Aorta (tissue), 5 donors: Measurements from ENCODE around the gene SCGB1D4. TPM values are rescaled to one million over a fixed set of nuclear protein-coding genes. Genes with fewer than 3 reads are reported as not detected.

Source experiments
- ATAC-seq: fragments of 200-7000 bp; cut with Tn5 transposase; one replicate; pipeline ENCODE4 v1.9.1; 2022; ENCODE audit warnings: moderate library complexity; ENCODE audit not compliant: low FRiP score
- DNase-seq, 2 donors: peaks; one replicate each; pipeline ENCODE4 v3.0.0-alpha.2; 2020
- H3K27ac ChIP-seq, 2 donors: one replicate each; pipeline ENCODE4 v1.5.1; 2013; ENCODE audit warnings: low read length in 2 of 2, mild to moderate bottlenecking in 2 of 2, moderate library complexity in 2 of 2, control low read depth in 1 of 2, inconsistent platforms in 1 of 2, low read depth in 1 of 2
- H3K27me3 ChIP-seq, 2 donors: one replicate each; pipeline ENCODE4 v1.6.1; 2013; ENCODE audit warnings: control low read depth in 1 of 2, low read length in 1 of 2, mild to moderate bottlenecking in 1 of 2, moderate library complexity in 1 of 2; ENCODE audit not compliant: insufficient read depth in 2 of 2, control insufficient read depth in 1 of 2
- H3K36me3 ChIP-seq, 2 donors: one replicate each; pipeline ENCODE4 v1.6.1; 2013; ENCODE audit warnings: control low read depth in 1 of 2, low read length in 1 of 2, mild to moderate bottlenecking in 1 of 2; ENCODE audit not compliant: insufficient read depth in 2 of 2, control insufficient read depth in 1 of 2
- H3K4me1 ChIP-seq, 2 donors: one replicate each; pipeline ENCODE4 v1.6.1; 2013; ENCODE audit warnings: low read length in 2 of 2, control low read depth in 1 of 2, mild to moderate bottlenecking in 1 of 2, moderate library complexity in 1 of 2; ENCODE audit not compliant: insufficient read depth in 2 of 2, control insufficient read depth in 1 of 2
- H3K4me3 ChIP-seq, 2 donors: one replicate each; pipeline ENCODE4 v1.5.1; 2013; ENCODE audit warnings: low read length in 2 of 2, control low read depth in 1 of 2, mild to moderate bottlenecking in 1 of 2
- H3K9me3 ChIP-seq: one replicate; pipeline ENCODE4 v1.6.1; 2013; ENCODE audit warnings: mild to moderate bottlenecking, low read length; ENCODE audit not compliant: control insufficient read depth
- WGBS, 2 donors: extraction: QIAGEN DNeasy Blood & Tissue Kit; methylation state at CpG; one replicate each; pipeline ENCODE4 v1.1.7; 2013; 5-methylcytosine and 5-hydroxymethylcytosine counted together
- intact Hi-C, 2 donors: fragments of 100-400 bp; cut with DNase I; formaldehyde crosslinking; loops; one replicate each; pipeline versions ENCODE4 v1.14.2 to v1.15.0; 2022
- polyA plus RNA-seq, 2 donors: library from polyadenylated mRNA; stranded (reverse); fragments of 200-250 nt; gene quantifications; one replicate each; pipeline ENCODE4 v1.2.3, GENCODE V29; 2013
- total RNA-seq, 2 donors: library from RNA; stranded (reverse); fragmentation: NEBNext Ultra II Directional; extraction: Animal tissue kit (Norgen Biotek cat#: 25700); gene quantifications; one replicate each; pipeline ENCODE4 v1.2.1, GENCODE V29; 2021
- donor health status: healthy with polysubstance abuse.
- donor health status: Bipolar disorder and iron deficiency.
- donor health status: DM: no; HTN: no; CAD: no.
- donor health status: DM: no; HTN: no; CAD: no.
- donor health status: DM: yes; HTN: yes; CAD: no.

The SCGB1D4 gene
- total and polyA plus RNA-seq, 4 donors = not detected

GRCh38 chr11:62267050-62267449 is 31.8 kb downstream of the SCGB1D4 start:
- H3K36me3 ChIP-seq = no peaks in the 10 kb centered on the region
- 68 to 78% methylated on average over 1 of the region's 1 CpG for WGBS, 2 donors
- H3K9me3 ChIP-seq = no peaks in the 10 kb centered on the region
- DNase-seq = no peak
- peaks cover 0 to 3% of the 10 kb centered on the region in 2 donors for H3K27me3 ChIP-seq
- no peak overlapping the region for H3K4me3 ChIP-seq
- no peak for ATAC-seq
- intact Hi-C loops = no loop called here
- no peak overlapping the region for H3K27ac ChIP-seq
- no peaks in the 10 kb centered on the region for H3K4me1 ChIP-seq

DNA sequence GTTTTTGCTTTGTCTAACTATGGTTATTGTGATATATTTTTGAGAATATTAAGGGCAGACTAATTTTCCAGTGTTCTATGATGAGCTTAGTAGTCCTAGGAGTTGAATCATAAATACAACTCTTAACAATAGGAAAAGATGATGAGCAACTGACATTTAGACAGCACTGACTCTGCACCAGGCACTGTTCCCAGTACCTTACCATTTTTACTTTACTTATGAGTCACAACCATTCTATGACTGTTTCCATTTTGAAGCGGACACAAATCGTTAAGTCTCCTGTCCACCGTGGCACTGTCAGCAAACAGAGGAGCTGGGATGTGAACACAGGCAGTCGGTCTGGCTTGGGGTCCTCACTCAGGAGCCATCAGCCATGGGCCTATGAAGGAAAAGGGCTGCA is 32.3 kb downstream of the SCGB1D4 start:
- Histone ChIP-seq H3K4me3 (no peak overlapping the region), H3K27ac (no peak overlapping the region), H3K9me3 (no peaks in the 10 kb centered on the region), H3K4me1 (no peaks in the 10 kb centered on the region), H3K27me3 (peaks cover 0 to 3% of the 10 kb centered on the region in 2 donors), H3K36me3 (no peaks in the 10 kb centered on the region)
- ATAC-seq (no peak), DNase-seq (no peak)
- 67 to 70% methylated on average over 4 of the region's 4 CpGs for WGBS, 2 donors
- intact Hi-C loops = no loop called here

GRCh38 chr11:62264004-62264403 is 34.9 kb downstream of the SCGB1D4 start:
- DNase-seq (no peak), ATAC-seq (no peak)
- Histone ChIP-seq H3K27me3 (peaks cover 0 to 3% of the 10 kb centered on the region in 2 donors), H3K4me1 (no peaks in the 10 kb centered on the region), H3K36me3 (no peaks in the 10 kb centered on the region), H3K9me3 (no peaks in the 10 kb centered on the region), H3K4me3 (no peak overlapping the region), H3K27ac (no peak overlapping the region)
- WGBS, 2 donors = 67 to 79% methylated on average over 1 of the region's 1 CpG
- intact Hi-C loops = no loop called here

- no peak overlapping the region for H3K4me3 ChIP-seq
- WGBS, 2 donors = 63 to 65% methylated on average over 6 of the region's 6 CpGs
Measured at GRCh38 chr11:62260261-62260953, 38.5 kb downstream of the SCGB1D4 start.

GRCh38 chr11:62256281-62256680 is 42.6 kb downstream of the SCGB1D4 start:
- no peak overlapping the region for H3K27ac ChIP-seq
- H3K36me3 ChIP-seq = no peaks in the 10 kb centered on the region
- DNase-seq = no peak
- H3K4me3 ChIP-seq = no peak overlapping the region
- H3K27me3 ChIP-seq = no peaks in the 10 kb centered on the region
- no peaks in the 10 kb centered on the region for H3K4me1 ChIP-seq
- WGBS, 2 donors = 81 to 86% methylated on average over 2 of the region's 2 CpGs
- intact Hi-C loops = no loop called here
- no peak for ATAC-seq
- peaks cover 15% of the 10 kb centered on the region for H3K9me3 ChIP-seq

More at GRCh38 chr11:62260261-62260953, 38.5 kb downstream of the SCGB1D4 start:
- peaks cover 1% of the 10 kb centered on the region for H3K9me3 ChIP-seq
- no peaks in the 10 kb centered on the region for H3K27me3 ChIP-seq
- DNase-seq (no peak), ATAC-seq (no peak)
- H3K36me3 ChIP-seq = no peaks in the 10 kb centered on the region
- H3K27ac ChIP-seq = no peak overlapping the region
- H3K4me1 ChIP-seq = no peaks in the 10 kb centered on the region
- intact Hi-C loops = no loop called here

GRCh38 chr11:62253999-62254542 is 44.8 kb downstream of the SCGB1D4 start:
- H3K27ac ChIP-seq = no peak overlapping the region
- WGBS, 2 donors = 49 to 72% methylated on average over 3 of the region's 3 CpGs
- ATAC-seq (no peak), DNase-seq (no peak)
- intact Hi-C loops = no loop called here
- no peak overlapping the region for H3K4me3 ChIP-seq
- H3K9me3 ChIP-seq = peaks cover 21% of the 10 kb centered on the region
- no peaks in the 10 kb centered on the region for H3K4me1 ChIP-seq
- no peaks in the 10 kb centered on the region for H3K36me3 ChIP-seq
- H3K27me3 ChIP-seq = peaks cover 0 to 1% of the 10 kb centered on the region in 2 donors

DNA sequence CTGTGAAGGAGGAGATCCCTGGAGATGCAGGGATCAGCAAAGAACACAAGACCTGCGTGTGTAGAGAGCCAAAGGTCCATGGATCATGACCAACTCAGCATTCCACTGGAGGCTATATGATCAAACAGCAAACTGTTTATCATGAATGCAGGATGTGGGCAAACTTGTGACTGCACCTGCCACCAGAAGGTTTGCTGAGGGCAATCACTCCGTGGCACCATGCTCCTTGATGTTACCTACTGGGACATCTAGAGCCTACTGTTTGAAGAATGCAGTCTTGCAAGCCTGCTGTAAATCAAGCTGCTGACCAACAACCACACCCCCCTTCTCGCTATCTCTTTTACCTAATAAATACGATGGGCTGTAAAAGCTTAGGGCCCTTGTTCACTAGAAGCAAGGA is 47.2 kb downstream of the SCGB1D4 start:
- Histone ChIP-seq H3K9me3 (peaks cover 21% of the 10 kb centered on the region), H3K4me3 (no peak overlapping the region), H3K27me3 (peaks cover 0 to 1% of the 10 kb centered on the region in 2 donors), H3K4me1 (no peaks in the 10 kb centered on the region), H3K27ac (no peak overlapping the region), H3K36me3 (no peaks in the 10 kb centered on the region)
- no peak for DNase-seq
- ATAC-seq = no peak
- 48 to 55% methylated on average over 4 of the region's 4 CpGs for WGBS, 2 donors
- intact Hi-C loops = no loop called here
